Measurements from ENCODE around the gene THSD7B. TPM values are rescaled to one million over a fixed set of nuclear protein-coding genes. Genes with fewer than 3 reads are reported as not detected.

THSD7B gene
- total and polyA plus RNA-seq, 8 donors, result 0.13 to 4.5 (median 2.7) TPM

DNA sequence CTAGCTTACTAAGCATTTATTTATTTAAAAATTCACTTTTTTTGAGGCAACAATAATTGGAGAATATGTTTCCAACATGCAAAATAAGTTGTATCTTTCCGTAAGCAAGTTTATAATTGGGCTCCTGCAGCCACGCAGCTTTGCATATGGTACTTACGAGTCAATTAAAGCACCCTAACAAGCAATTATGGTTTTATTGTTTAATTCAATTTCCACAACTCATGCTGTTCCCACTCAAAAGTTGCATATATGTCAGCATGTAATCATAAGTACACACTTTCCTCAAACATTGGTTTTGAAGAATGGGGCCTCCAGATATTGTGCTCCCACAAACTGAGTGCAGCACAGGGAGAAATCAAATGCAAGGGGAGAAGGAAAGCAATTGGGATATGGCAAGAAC, 613.8 kb downstream of the THSD7B start:
- no peak overlapping the region for H3K27ac ChIP-seq
- no peaks in the 10 kb centered on the region for H3K36me3 ChIP-seq
- intact Hi-C loops (cut with DNase I), result no loop called here
- H3K9me3 ChIP-seq, result peaks cover 0 to 27% of the 10 kb centered on the region in 2 donors
- H3K27me3 ChIP-seq, result no peaks in the 10 kb centered on the region
- DNase-seq (no peak), ATAC-seq (no peak)
- no peaks in the 10 kb centered on the region for H3K4me1 ChIP-seq
- no peak overlapping the region for H3K4me3 ChIP-seq
- TF ChIP-seq, protein P1, sequence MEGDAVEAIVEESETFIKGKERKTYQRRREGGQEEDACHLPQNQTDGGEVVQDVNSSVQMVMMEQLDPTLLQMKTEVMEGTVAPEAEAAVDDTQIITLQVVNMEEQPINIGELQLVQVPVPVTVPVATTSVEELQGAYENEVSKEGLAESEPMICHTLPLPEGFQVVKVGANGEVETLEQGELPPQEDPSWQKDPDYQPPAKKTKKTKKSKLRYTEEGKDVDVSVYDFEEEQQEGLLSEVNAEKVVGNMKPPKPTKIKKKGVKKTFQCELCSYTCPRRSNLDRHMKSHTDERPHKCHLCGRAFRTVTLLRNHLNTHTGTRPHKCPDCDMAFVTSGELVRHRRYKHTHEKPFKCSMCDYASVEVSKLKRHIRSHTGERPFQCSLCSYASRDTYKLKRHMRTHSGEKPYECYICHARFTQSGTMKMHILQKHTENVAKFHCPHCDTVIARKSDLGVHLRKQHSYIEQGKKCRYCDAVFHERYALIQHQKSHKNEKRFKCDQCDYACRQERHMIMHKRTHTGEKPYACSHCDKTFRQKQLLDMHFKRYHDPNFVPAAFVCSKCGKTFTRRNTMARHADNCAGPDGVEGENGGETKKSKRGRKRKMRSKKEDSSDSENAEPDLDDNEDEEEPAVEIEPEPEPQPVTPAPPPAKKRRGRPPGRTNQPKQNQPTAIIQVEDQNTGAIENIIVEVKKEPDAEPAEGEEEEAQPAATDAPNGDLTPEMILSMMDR (IDR thresholded peaks at IDR 0.05), result no peak

DNA sequence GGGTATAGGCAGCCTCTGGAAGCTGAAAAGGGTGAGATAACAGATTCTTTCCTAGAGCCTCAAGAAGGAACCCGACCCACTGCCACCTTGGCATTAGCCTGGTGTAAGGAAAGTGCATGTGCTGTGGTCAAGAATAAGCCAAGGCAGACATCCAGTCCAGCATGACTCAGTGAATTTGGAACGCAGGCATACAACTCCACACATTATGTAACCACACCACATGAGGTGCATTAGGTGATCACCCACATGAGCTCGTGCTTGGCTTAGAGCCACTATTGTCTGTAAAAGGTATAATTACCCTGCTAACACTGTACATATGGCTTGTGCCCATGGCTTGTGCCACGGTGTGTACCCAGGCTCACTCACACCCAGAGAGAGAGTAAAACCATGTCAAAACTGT, 615.3 kb downstream of the THSD7B start:
- DNase-seq (no peak), ATAC-seq (no peak)
- TF ChIP-seq, protein P1 (IDR thresholded peaks at IDR 0.05), result no peak
- H3K36me3 ChIP-seq, result no peaks in the 10 kb centered on the region
- H3K27ac ChIP-seq, result no peak overlapping the region
- no peak overlapping the region for H3K4me3 ChIP-seq
- peaks cover 0 to 34% of the 10 kb centered on the region in 2 donors for H3K9me3 ChIP-seq
- H3K4me1 ChIP-seq, result no peaks in the 10 kb centered on the region
- H3K27me3 ChIP-seq, result no peaks in the 10 kb centered on the region
- intact Hi-C loops (cut with DNase I), result no loop called here

DNA sequence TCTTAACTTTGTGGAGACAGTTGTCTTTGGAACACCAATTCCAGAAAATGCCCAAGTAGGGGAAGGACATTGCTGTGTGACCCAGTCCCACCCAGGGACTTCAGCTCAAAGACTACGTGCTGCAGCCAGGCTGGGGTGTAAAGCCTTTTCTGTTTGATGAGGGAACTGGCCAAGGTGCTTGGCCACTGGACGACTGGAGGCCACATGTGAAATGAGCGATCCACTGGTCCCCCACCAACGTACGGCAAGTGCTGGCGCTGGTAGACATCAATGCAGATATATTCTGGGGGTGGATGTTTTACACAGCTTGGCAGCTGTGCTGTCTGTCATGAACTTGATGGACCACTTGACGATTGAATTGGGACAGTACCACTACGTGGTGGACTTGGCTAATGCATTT, 616.4 kb downstream of the THSD7B start:
- H3K36me3 ChIP-seq, result no peaks in the 10 kb centered on the region
- H3K27ac ChIP-seq, result no peak overlapping the region
- ATAC-seq (no peak), DNase-seq (peak in 1 of 4 donors; percentile 26)
- H3K9me3 ChIP-seq, result peaks cover 0 to 34% of the 10 kb centered on the region in 2 donors
- intact Hi-C loops (cut with DNase I), result no loop called here
- no peaks in the 10 kb centered on the region for H3K27me3 ChIP-seq
- H3K4me1 ChIP-seq, result no peaks in the 10 kb centered on the region
- no peak overlapping the region for H3K4me3 ChIP-seq
- TF ChIP-seq, protein P1 (IDR thresholded peaks at IDR 0.05), result no peak

DNA sequence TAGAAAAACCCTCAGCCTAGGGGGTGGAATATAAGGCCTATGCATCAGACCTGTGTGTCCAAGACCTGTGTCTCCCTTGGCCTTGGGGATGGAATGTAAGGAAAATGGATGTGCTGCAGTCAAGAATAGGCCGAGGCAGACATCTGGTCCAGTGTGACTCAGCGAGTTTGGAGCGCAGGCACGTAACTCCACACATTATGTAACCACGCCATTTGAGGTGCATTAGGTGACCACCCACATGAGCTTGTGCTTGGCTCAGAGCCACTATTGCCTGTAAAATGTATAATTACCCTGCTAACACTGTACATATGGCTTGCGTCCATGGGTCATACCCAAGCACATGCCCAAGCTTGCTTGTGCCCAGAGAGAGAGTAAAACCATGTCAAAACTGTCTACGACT, 618.0 kb downstream of the THSD7B start:
- Histone ChIP-seq H3K4me1 (no peaks in the 10 kb centered on the region), H3K9me3 (peaks cover 0 to 34% of the 10 kb centered on the region in 2 donors), H3K36me3 (no peaks in the 10 kb centered on the region), H3K4me3 (no peak overlapping the region), H3K27ac (no peak overlapping the region), H3K27me3 (no peaks in the 10 kb centered on the region)
- ATAC-seq (no peak), DNase-seq (no peak)
- intact Hi-C loops (cut with DNase I), result no loop called here
- TF ChIP-seq, protein P1 (IDR thresholded peaks at IDR 0.05), result no peak

DNA sequence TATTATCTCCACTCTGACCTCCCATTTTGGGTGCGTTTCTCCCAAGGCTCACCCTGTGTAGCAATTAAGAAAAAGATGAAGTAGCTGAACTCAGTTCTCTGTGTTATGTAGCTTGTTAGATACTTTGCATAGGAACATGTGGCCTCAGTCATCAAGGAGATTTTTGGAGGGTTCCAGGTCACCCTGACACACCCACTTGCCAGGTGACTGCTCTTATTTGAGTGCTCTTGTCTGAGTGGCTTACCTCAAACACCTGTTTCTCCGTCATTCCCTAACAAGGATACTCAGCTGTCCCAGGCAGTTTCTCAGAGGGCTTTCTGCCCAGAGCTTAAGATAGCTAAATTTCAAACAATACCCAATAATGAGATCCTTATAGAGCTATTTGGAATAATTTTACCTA, 621.7 kb downstream of the THSD7B start:
- peak; percentile 64 for ATAC-seq
- Histone ChIP-seq H3K27me3 (no peaks in the 10 kb centered on the region), H3K4me3 (no peak overlapping the region), H3K27ac (no peak overlapping the region), H3K9me3 (peaks cover 0 to 27% of the 10 kb centered on the region in 2 donors), H3K4me1 (no peaks in the 10 kb centered on the region), H3K36me3 (no peaks in the 10 kb centered on the region)
- no peak for DNase-seq
- TF ChIP-seq, protein P1 (IDR thresholded peaks at IDR 0.05), result no peak
- intact Hi-C loops (cut with DNase I), result no loop called here
